IMR-90 (cell line): Measurements from ENCODE around the gene SESN1. TPM values are rescaled to one million over a fixed set of nuclear protein-coding genes. Genes with fewer than 3 reads are reported as not detected.

Experiments
- ATAC-seq: fragments of 200-7000 bp; cut with Tn5 transposase; 2 replicates; pipeline ENCODE4 v1.9.1; 2020; ENCODE audit warnings: low read depth, mild to moderate bottlenecking, moderate library complexity
- BruUV-seq: library from RNA; stranded (reverse); fragments of 400-500 nt; replicated peaks from 2 replicates; lab custom pipeline; 2021; lab: Mats Ljungman, UMichigan
- CTCF ChIA-PET: fragments of 300-600 bp; formaldehyde crosslinking; extraction: SDS; loops from one replicate; lab custom pipeline; 2021; ENCODE audit warnings: antibody characterized with exemption; lab: Yijun Ruan, JAX
- POLR2A ChIA-PET: fragments of 300-600 bp; sonication (Branson Sonifier 250); formaldehyde crosslinking; loops from one replicate; lab custom pipeline; 2022; ENCODE audit warnings: antibody characterized with exemption; ENCODE audit not compliant: unreplicated experiment; lab: Charles Lee
- DNase-seq: peaks from one replicate; pipeline ENCODE4 v3.0.0; 2013
- H2AFZ ChIP-seq: replicated peaks from 2 replicates; pipeline ENCODE3; 2013; ENCODE audit warnings: low read length, mild to moderate bottlenecking; ENCODE audit not compliant: poor library complexity
- H2AK5ac ChIP-seq: 2 replicates; pipeline ENCODE4 v1.6.1; 2013; ENCODE audit warnings: low read depth, low read length, inconsistent platforms
- H2AK9ac ChIP-seq: replicated peaks from 2 replicates; pipeline ENCODE3; 2013; ENCODE audit warnings: mild to moderate bottlenecking, low read depth, low read length, moderate library complexity; ENCODE audit not compliant: poor library complexity
- H2BK120ac ChIP-seq: 2 replicates; pipeline ENCODE4 v1.6.1; 2013; ENCODE audit warnings: low read depth, low read length, inconsistent platforms
- H2BK15ac ChIP-seq: 3 replicates; pipeline ENCODE4 v1.6.1; 2013; ENCODE audit warnings: low read depth, low read length, inconsistent platforms
- H2BK20ac ChIP-seq: 2 replicates; pipeline ENCODE4 v1.6.1; 2013; ENCODE audit warnings: low read depth, mild to moderate bottlenecking, inconsistent platforms, low read length, moderate library complexity
- H2BK5ac ChIP-seq: 2 replicates; pipeline ENCODE4 v1.6.1; 2013; ENCODE audit warnings: mild to moderate bottlenecking, low read depth, low read length, inconsistent platforms; ENCODE audit not compliant: poor library complexity, severe bottlenecking
- H3K14ac ChIP-seq: replicated peaks from 2 replicates; pipeline ENCODE4 v1.6.1; 2013; ENCODE audit warnings: low read depth, low read length, inconsistent platforms
- H3K18ac ChIP-seq: 2 replicates; pipeline ENCODE4 v1.6.1; 2013; ENCODE audit warnings: low read depth, low read length, control low read depth
- H3K23ac ChIP-seq: 2 replicates; pipeline ENCODE4 v1.6.1; 2013; ENCODE audit warnings: low read depth, low read length, inconsistent platforms
- H3K27ac ChIP-seq: 2 replicates; pipeline ENCODE4 v1.5.1; 2013; ENCODE audit warnings: mild to moderate bottlenecking, control low read depth, low read length; ENCODE audit not compliant: insufficient read depth
- H3K27me3 ChIP-seq: 2 replicates; pipeline ENCODE4 v1.6.1; 2013; ENCODE audit warnings: low read length; ENCODE audit not compliant: control insufficient read depth, insufficient read depth
- H3K36me3 ChIP-seq: 2 replicates; pipeline ENCODE4 v1.6.1; 2013; ENCODE audit warnings: low read length, mixed read lengths; ENCODE audit not compliant: control insufficient read depth, insufficient read depth
- H3K4ac ChIP-seq: 2 replicates; pipeline ENCODE4 v1.6.1; 2013; ENCODE audit warnings: low read depth, low read length, inconsistent platforms
- H3K4me1 ChIP-seq: 2 replicates; pipeline ENCODE4 v1.6.1; 2013; ENCODE audit warnings: low read length, mixed read lengths; ENCODE audit not compliant: control insufficient read depth, insufficient read depth
- H3K4me2 ChIP-seq: 2 replicates; pipeline ENCODE4 v1.6.1; 2013; ENCODE audit warnings: low read depth, mild to moderate bottlenecking, control low read depth, low read length, moderate library complexity
- H3K4me3 ChIP-seq: 2 replicates; pipeline ENCODE4 v1.5.1; 2013; ENCODE audit warnings: low read depth, mild to moderate bottlenecking, control low read depth, low read length, moderate library complexity; ENCODE audit not compliant: insufficient read depth
- H3K56ac ChIP-seq: 2 replicates; pipeline ENCODE4 v1.6.1; 2013; ENCODE audit warnings: low read length, inconsistent platforms; ENCODE audit not compliant: insufficient read depth; ENCODE audit errors: extremely low read depth
- H3K79me1 ChIP-seq, 2 experiments: 2 replicates each; pipeline ENCODE4 v1.6.1; 2013; ENCODE audit warnings: low read length in 2 of 2, inconsistent platforms in 1 of 2, low read depth in 1 of 2
- H3K9ac ChIP-seq: 2 replicates; pipeline ENCODE4 v1.6.1; 2013; ENCODE audit warnings: low read depth, low read length, control low read depth
- H3K9me1 ChIP-seq: 2 replicates; pipeline ENCODE4 v1.6.1; 2013; ENCODE audit warnings: low read length, inconsistent platforms; ENCODE audit not compliant: insufficient read depth
- H3K9me3 ChIP-seq: 2 replicates; pipeline ENCODE4 v1.6.1; 2013; ENCODE audit warnings: low read length; ENCODE audit not compliant: control insufficient read depth, insufficient read depth
- H4K20me1 ChIP-seq: 2 replicates; pipeline ENCODE4 v1.6.1; 2013; ENCODE audit warnings: low read length, inconsistent platforms; ENCODE audit not compliant: insufficient read depth
- H4K5ac ChIP-seq: 2 replicates; pipeline ENCODE4 v1.6.1; 2013; ENCODE audit warnings: mild to moderate bottlenecking, low read depth, low read length, control low read depth
- H4K8ac ChIP-seq, 2 experiments: 2 replicates each; pipeline ENCODE4 v1.6.1; 2013; ENCODE audit warnings: low read depth in 2 of 2, low read length in 2 of 2, control low read depth in 1 of 2, inconsistent platforms in 1 of 2
- H4K91ac ChIP-seq: 2 replicates; pipeline ENCODE4 v1.6.1; 2013; ENCODE audit warnings: low read depth, low read length, inconsistent platforms; ENCODE audit not compliant: insufficient read depth
- CHD1 ChIP-seq: IDR thresholded peaks from 2 replicates; pipeline ENCODE4 v1.6.1; 2012; ENCODE audit warnings: low read depth, low read length, improper control_type of control experiment
- FOS ChIP-seq: fragments of 150-350 bp; IDR thresholded peaks from 2 replicates; pipeline ENCODE4 v1.6.1; 2016; ENCODE audit warnings: low read depth, low read length
- MAFK ChIP-seq: IDR thresholded peaks from 2 replicates; pipeline ENCODE4 v1.6.1; 2012; ENCODE audit warnings: low read depth, low read length, improper control_type of control experiment
- MXI1 ChIP-seq: IDR thresholded peaks from 2 replicates; pipeline ENCODE4 v1.6.1; 2012; ENCODE audit warnings: low read depth, mild to moderate bottlenecking, low read length, moderate library complexity, borderline replicate concordance
- NFE2L2 ChIP-seq: fragments of 150-350 bp; IDR thresholded peaks from 2 replicates; pipeline ENCODE4 v1.6.1; 2016; ENCODE audit warnings: low read depth, mild to moderate bottlenecking, low read length
- POLR2A ChIP-seq: IDR thresholded peaks from 2 replicates; pipeline ENCODE4 v1.6.1; 2012; ENCODE audit warnings: mild to moderate bottlenecking, low read depth, low read length
- RFX5 ChIP-seq: IDR thresholded peaks from 2 replicates; pipeline ENCODE4 v1.8.0; 2012; ENCODE audit warnings: low read depth, mild to moderate bottlenecking, low read length, moderate library complexity
- USF2 ChIP-seq: fragments of 150-350 bp; IDR thresholded peaks from 2 replicates; pipeline ENCODE4 v1.6.1; 2017; ENCODE audit warnings: mild to moderate bottlenecking, antibody characterized with exemption, low read length, low read depth
- WGBS, 2 experiments: methylation state at CpG; one replicate each; pipeline versions ENCODE4 v1.1.5 to v1.1.7; 2013; ENCODE audit warnings: missing lambda C conversion rate in 2 of 2; ENCODE audit not compliant: insufficient read length in 1 of 2; ENCODE audit errors: extremely low coverage in 2 of 2; 5-methylcytosine and 5-hydroxymethylcytosine counted together
- dilution Hi-C: fragments of 300-500 bp; cut with HindIII; formaldehyde crosslinking; loops from one replicate; pipeline ENCODE4 v1.14.3; 2018; ENCODE audit warnings: low sequenced_read_pairs; ENCODE audit not compliant: unreplicated experiment
- in situ Hi-C: fragments of 300-500 bp; cut with MboI; formaldehyde crosslinking; loops from 3 replicates; pipeline ENCODE4 v1.14.3; 2019; ENCODE audit warnings: low sequenced_read_pairs, inconsistent platforms, mixed read lengths
- intact Hi-C: fragments of 100-400 bp; cut with micrococcal nuclease; formaldehyde crosslinking; loops from 2 replicates; pipeline ENCODE4 v1.10.0; 2022
- polyA plus RNA-seq, 3 experiments: library from polyadenylated mRNA; depleted of rRNA; stranded (reverse); fragments of >200 nt; gene quantifications; 2 replicates each; pipeline ENCODE4 v1.2.3, GENCODE V29; 2012; ENCODE audit warnings: low replicate concordance in 1 of 3
- total RNA-seq: library from RNA; depleted of rRNA; stranded (reverse); fragments of >200 nt; gene quantifications from 2 replicates; pipeline ENCODE4 v1.2.3, GENCODE V29; 2012
- TF ChIP-seq, protein P1 (sequence below): fragments of 150-350 bp; IDR thresholded peaks from 2 replicates; pipeline ENCODE4 v1.6.1; 2016; ENCODE audit warnings: low read depth, mild to moderate bottlenecking, low read length, moderate library complexity, borderline replicate concordance

SESN1 gene
- total and polyA plus RNA-seq, 2 of the 4 experiments (the other 2 are of a cell fraction), result 9.7 to 16.7 TPM

GRCh38 chr6:109000289-109000688, 94.4 kb downstream of the SESN1 start:
- Histone ChIP-seq H2BK20ac (no peak overlapping the region), H4K5ac (no peak overlapping the region), H3K23ac (no peak overlapping the region), H3K36me3 (peaks cover 9% of the 10 kb centered on the region), H4K8ac (no peak overlapping the region), H2BK5ac (no peak overlapping the region), H2AK5ac (no peak overlapping the region), H2BK15ac (no peak overlapping the region), H4K20me1 (peaks cover 3% of the 10 kb centered on the region; the same call in 1 of the 2 replicates), H3K4me1 (peaks cover 3% of the 10 kb centered on the region; the same call in 1 of the 2 replicates), H3K9me3 (no peaks in the 10 kb centered on the region), H2AK9ac (no peak overlapping the region), H3K9ac (no peak overlapping the region), H3K79me1 (peaks cover 4 to 15% of the 10 kb centered on the region in 2 experiments), H2BK120ac (no peak overlapping the region), H4K91ac (no peak overlapping the region), H3K18ac (no peak overlapping the region), H2AFZ (no peak overlapping the region), H3K27ac (no peak overlapping the region), H3K9me1 (peaks cover 5% of the 10 kb centered on the region), H3K14ac (no peak overlapping the region), H3K56ac (no peak overlapping the region), H3K4ac (no peak overlapping the region), H3K4me3 (no peak overlapping the region), H3K27me3 (no peaks in the 10 kb centered on the region), H3K4me2 (no peak overlapping the region)
- TF ChIP-seq RFX5 (no peak), MXI1 (no peak), FOS (no peak), MAFK (no peak), POLR2A (no peak), NFE2L2 (no peak), USF2 (no peak), CHD1 (no peak)
- TF ChIP-seq, protein P1, sequence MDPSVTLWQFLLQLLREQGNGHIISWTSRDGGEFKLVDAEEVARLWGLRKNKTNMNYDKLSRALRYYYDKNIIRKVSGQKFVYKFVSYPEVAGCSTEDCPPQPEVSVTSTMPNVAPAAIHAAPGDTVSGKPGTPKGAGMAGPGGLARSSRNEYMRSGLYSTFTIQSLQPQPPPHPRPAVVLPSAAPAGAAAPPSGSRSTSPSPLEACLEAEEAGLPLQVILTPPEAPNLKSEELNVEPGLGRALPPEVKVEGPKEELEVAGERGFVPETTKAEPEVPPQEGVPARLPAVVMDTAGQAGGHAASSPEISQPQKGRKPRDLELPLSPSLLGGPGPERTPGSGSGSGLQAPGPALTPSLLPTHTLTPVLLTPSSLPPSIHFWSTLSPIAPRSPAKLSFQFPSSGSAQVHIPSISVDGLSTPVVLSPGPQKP, result no peak
- no TSS peak for BruUV-seq
- ATAC-seq (no peak), DNase-seq (no peak)
- ChIA-PET POLR2A (no interaction called here), CTCF (no interaction called here)
- in situ Hi-C loops (no loop called here), intact Hi-C loops (no loop called here), dilution Hi-C loops (no loop called here)
- WGBS, 2 experiments, result no CpG with 5 or more reads among the region's 2 CpGs
